ENCODE results near the gene CEMIP. TPM values are rescaled to one million over a fixed set of nuclear protein-coding genes. Genes with fewer than 3 reads are reported as not detected.

CEMIP gene
- total and polyA plus RNA-seq, 2 experiments from 2014 or later, result 0.27 to 2.1 TPM

- TF ChIP-seq EZH2phosphoT487 (IDR thresholded peaks at IDR 0.05; ENCODE audit: unreplicated experiment) (no peak), JUNB (IDR thresholded peaks at IDR 0.05; ENCODE audit: unreplicated experiment) (no peak), REST (IDR thresholded peaks at IDR 0.05; ENCODE audit: unreplicated experiment) (no peak), ZNF462 (CRISPR knock-in tag; IDR thresholded peaks at IDR 0.05) (no peak), NANOG (IDR thresholded peaks at IDR 0.05; ENCODE audit: borderline replicate concordance) (no peak), POLR2AphosphoS5 (IDR thresholded peaks at IDR 0.05; ENCODE audit: low read depth) (no peak), ETS1 (IDR thresholded peaks at IDR 0.05) (no peak), ZNF331 (CRISPR knock-in tag; IDR thresholded peaks at IDR 0.05; ENCODE audit: low read depth) (no peak), CTCF (conservative IDR thresholded peaks at IDR 0.05; ENCODE audit: low read depth in 2 of 2) (no peak), ZNF114 (CRISPR knock-in tag; IDR thresholded peaks at IDR 0.05) (no peak), EZH2 (IDR thresholded peaks at IDR 0.05; ENCODE audit: low read depth, unreplicated experiment) (no peak), CREB1 (CRISPR knock-in tag; IDR thresholded peaks at IDR 0.05; ENCODE audit: low read depth) (no peak), STAT1 (IDR thresholded peaks at IDR 0.05; ENCODE audit: unreplicated experiment) (no peak)
- ATAC-seq (no peak), DNase-seq (ENCODE audit: low spot score) (no peak)
- Histone ChIP-seq H3K4me2 (no peak overlapping the region), H3K27ac (ENCODE audit: low read depth) (no peak overlapping the region), H3K27me3 (ENCODE audit: insufficient read depth) (no peaks in the 10 kb centered on the region), H3K79me2 (replicated peaks; ENCODE audit: insufficient read depth) (peaks cover 30% of the 10 kb centered on the region), H3K36me3 (ENCODE audit: insufficient read depth) (peaks cover 15% of the 10 kb centered on the region; the same call in 1 of the 2 replicates), H3F3A (replicated peaks; ENCODE audit: low read depth) (no peaks in the 10 kb centered on the region; the same call in 1 of the 2 replicates), H3K4me3 (no peak overlapping the region), H3K9me2 (ENCODE audit: insufficient read depth) (no peaks in the 10 kb centered on the region; the same call in 1 of the 2 replicates), H4K20me1 (replicated peaks; ENCODE audit: insufficient read depth) (no peaks in the 10 kb centered on the region), H2AFZ (no peak overlapping the region), H3K4me1 (ENCODE audit: insufficient read depth) (peaks cover 35% of the 10 kb centered on the region)
- Mint-ChIP-seq H3K27ac (no peak overlapping the region), H3K36me3 (ENCODE audit: low read depth) (peaks cover 34% of the 10 kb centered on the region), H3K4me3 (no peak overlapping the region), H3K27me3 (ENCODE audit: insufficient read depth, low read depth, poor library complexity) (peaks cover 13% of the 10 kb centered on the region), H3K4me1 (peaks cover 51% of the 10 kb centered on the region), H3K9me3 (peaks cover 10% of the 10 kb centered on the region; the same call in 2 of the 3 replicates)
These were observed 190.1 kb downstream of the CEMIP start for GRCh38 chr15:80969316-80969715.
